DMS 273 (cell line): Measurements from ENCODE around the gene TMEM198.

ENCODE experiments used
- DNase-seq: peaks from one replicate; lab custom pipeline; 2025; ENCODE audit not compliant: unreplicated experiment; lab: John Stamatoyannopoulos, UW

TMEM198 gene

GRCh38 chr2:219575566-219576504, 32.0 kb downstream of the TMEM198 start:
- DNase-seq = no peak

- DNase-seq = no peak
Observed at GRCh38 chr2:219576505-219577388, 32.9 kb downstream of the TMEM198 start.

DNA sequence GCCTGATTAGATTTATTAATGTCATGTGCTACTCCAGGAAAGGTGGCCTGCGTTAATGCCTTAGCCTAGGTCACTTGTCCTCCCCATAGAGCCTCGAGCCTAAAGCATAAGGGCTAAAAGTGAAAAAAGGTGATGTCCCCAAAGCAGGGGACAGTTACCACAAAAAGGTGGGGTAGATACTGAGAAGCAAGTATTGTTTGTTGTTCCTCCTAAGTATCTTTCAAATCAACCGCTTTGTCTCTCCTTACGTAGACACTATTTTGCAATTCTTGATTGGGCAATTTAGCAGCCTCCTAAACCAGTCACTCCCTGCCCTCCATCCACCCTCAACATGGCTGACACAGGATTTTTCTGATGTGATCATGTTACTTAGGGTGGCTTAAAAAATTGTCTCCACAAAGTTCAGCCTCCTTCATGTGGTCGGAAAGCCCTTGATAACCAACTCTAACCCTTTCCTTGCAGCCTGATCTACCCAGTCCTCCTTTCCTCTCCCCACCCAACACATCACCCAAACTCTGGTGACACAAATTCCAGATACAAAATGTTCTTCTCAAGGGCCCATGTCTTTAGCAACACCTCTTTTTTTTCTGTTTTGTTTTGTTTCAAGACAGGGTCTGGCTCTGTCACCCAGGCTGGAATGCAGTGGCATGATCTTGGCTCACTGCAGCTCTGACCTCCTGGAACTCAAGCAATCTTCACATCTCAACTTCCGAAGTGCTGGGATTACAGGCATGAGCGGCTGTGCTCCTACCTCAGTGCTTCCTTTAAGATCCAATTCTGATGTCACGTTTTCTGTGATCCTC, 35.2 kb downstream of the TMEM198 start:
- no peak for DNase-seq

DNA sequence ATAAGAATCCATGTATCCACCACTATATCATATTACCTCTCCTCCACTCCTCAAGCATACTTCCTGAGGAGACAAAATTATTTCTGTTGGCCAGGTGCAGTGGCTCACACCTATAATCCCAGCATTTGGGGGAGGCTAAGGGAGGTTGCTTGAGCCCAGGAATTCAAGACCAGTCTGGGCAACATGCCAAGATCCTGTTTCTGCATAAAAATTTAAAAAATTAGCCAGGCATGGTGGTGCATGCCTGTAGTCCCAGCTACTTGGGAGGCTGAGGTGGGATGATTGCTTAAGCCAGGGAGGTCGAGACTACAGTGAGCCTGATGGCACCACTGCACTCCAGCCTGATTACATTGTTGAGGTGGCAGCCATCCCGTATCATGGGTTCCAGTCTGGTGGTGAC, 37.5 kb downstream of the TMEM198 start:
- peak; percentile 13 for DNase-seq

GRCh38 chr2:219591091-219591490, 47.3 kb downstream of the TMEM198 start:
- no peak for DNase-seq

DNA sequence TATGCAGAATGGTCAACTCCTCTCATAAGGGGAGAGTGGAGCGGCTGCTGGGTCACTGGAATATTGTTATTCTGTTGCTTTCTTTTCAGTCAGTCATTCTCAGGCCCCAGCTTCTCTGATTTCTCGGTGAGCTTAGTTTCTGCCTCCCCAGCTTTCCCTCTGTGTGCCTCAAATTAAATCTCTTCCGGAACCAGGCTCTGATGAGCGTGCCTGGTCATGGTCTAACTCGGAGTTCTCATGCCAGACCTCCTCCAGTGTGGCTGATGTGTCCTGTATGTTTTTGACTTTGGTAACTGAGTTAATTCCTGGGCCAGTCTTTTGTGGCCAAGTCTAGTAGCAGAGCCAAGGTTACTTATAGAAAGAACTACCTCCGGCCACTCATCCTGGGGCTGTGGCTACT, 48.9 kb downstream of the TMEM198 start:
- DNase-seq = no peak

- no peak for DNase-seq
Observed at GRCh38 chr2:219593154-219593553, 49.3 kb downstream of the TMEM198 start.

DNA sequence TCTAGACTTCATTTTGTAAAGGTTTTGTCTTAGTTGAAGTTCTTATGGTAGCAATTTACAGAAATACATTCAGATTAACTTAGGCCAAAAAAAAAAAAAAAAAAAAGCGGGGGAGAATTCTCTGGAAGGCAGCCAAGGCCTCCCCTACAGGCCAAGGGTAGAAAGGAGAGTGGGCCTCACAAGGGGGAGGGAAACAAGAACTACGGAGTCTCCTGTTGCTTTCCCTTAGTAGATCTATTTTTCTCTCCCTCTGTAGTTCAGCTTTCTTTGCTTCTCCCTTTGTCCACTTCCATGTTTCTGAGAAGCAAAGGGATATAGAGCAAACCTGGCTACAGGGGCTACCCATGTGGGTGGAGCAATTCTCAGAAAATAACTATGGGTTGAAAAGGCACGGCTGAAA, 51.4 kb downstream of the TMEM198 start:
- DNase-seq = peak; percentile 25

- DNase-seq = no peak
Observed at GRCh38 chr2:219596954-219597551, 53.2 kb downstream of the TMEM198 start.

- DNase-seq = peak; percentile 98
Observed at GRCh38 chr2:219597552-219598307, 53.9 kb downstream of the TMEM198 start, which contains the start of gene STK11IP. STK11IP (plus strand) TSS chr2:219597857; CDS start chr2:219598120, 263 bp downstream.

- peak; percentile 40 for DNase-seq
Observed at GRCh38 chr2:219598308-219599078, 54.7 kb downstream of the TMEM198 start.
